ENCODE results near the gene CMTM1.

The CMTM1 gene

GRCh38 chr16:66537236-66537635 lies 29.0 kb upstream of the CMTM1 start:
- in situ Hi-C loops (cut with MboI; ENCODE audit: low sequenced_read_pairs): no loop called here

GRCh38 chr16:66538910-66539309 lies 27.3 kb upstream of the CMTM1 start:
- in situ Hi-C loops (cut with MboI; ENCODE audit: low sequenced_read_pairs): no loop called here

- in situ Hi-C loops (cut with MboI; ENCODE audit: low sequenced_read_pairs): no loop called here
Measured at GRCh38 chr16:66539623-66540469, 26.4 kb upstream of the CMTM1 start.

- in situ Hi-C loops (cut with MboI; ENCODE audit: low sequenced_read_pairs): no loop called here
Measured at GRCh38 chr16:66541388-66542355, 24.6 kb upstream of the CMTM1 start.

- in situ Hi-C loops (cut with MboI; ENCODE audit: low sequenced_read_pairs): no loop called here
Measured at GRCh38 chr16:66542396-66542795, 23.8 kb upstream of the CMTM1 start.

- in situ Hi-C loops (cut with MboI; ENCODE audit: low sequenced_read_pairs): no loop called here
Measured at GRCh38 chr16:66543541-66543940, 22.7 kb upstream of the CMTM1 start.

- in situ Hi-C loops (cut with MboI; ENCODE audit: low sequenced_read_pairs): no loop called here
Measured at GRCh38 chr16:66544016-66544757, 22.1 kb upstream of the CMTM1 start.

GRCh38 chr16:66547101-66547989 lies 18.9 kb upstream of the CMTM1 start:
- in situ Hi-C loops (cut with MboI; ENCODE audit: low sequenced_read_pairs): no loop called here

- in situ Hi-C loops (cut with MboI; ENCODE audit: low sequenced_read_pairs): no loop called here
Measured at GRCh38 chr16:66548068-66548467, 18.2 kb upstream of the CMTM1 start.

- in situ Hi-C loops (cut with MboI; ENCODE audit: low sequenced_read_pairs): no loop called here
Measured at GRCh38 chr16:66548868-66549267, 17.4 kb upstream of the CMTM1 start.

GRCh38 chr16:66549284-66550131 lies 16.7 kb upstream of the CMTM1 start, which contains the start of gene TK2:
Gene TK2, minus strand, starts transcription at chr16:66550122. Its CDS starts 61 bp downstream, at chr16:66550061.
- in situ Hi-C loops (cut with MboI; ENCODE audit: low sequenced_read_pairs): no loop called here

- in situ Hi-C loops (cut with MboI; ENCODE audit: low sequenced_read_pairs): no loop called here
Measured at GRCh38 chr16:66551348-66551759, 14.9 kb upstream of the CMTM1 start.

- in situ Hi-C loops (cut with MboI; ENCODE audit: low sequenced_read_pairs): no loop called here
Measured at GRCh38 chr16:66551788-66552285, 14.4 kb upstream of the CMTM1 start.

- in situ Hi-C loops (cut with MboI; ENCODE audit: low sequenced_read_pairs): no loop called here
Measured at GRCh38 chr16:66552286-66553177, 13.7 kb upstream of the CMTM1 start, which contains the start of gene CKLF. Gene CKLF, plus strand, starts transcription at chr16:66552576. Its CDS starts 140 bp downstream, at chr16:66552716.

GRCh38 chr16:66553223-66553622 lies 13.0 kb upstream of the CMTM1 start:
- in situ Hi-C loops (cut with MboI; ENCODE audit: low sequenced_read_pairs): no loop called here

- in situ Hi-C loops (cut with MboI; ENCODE audit: low sequenced_read_pairs): no loop called here
Measured at GRCh38 chr16:66554021-66554420, 12.2 kb upstream of the CMTM1 start.

- in situ Hi-C loops (cut with MboI; ENCODE audit: low sequenced_read_pairs): no loop called here
Measured at GRCh38 chr16:66554495-66554894, 11.7 kb upstream of the CMTM1 start.

- in situ Hi-C loops (cut with MboI; ENCODE audit: low sequenced_read_pairs): no loop called here
Measured at GRCh38 chr16:66560107-66560506, 6.1 kb upstream of the CMTM1 start.
